Fibroblast of gingiva (primary cell): Measurements from ENCODE around the gene DYNC2LI1.

ENCODE experiments used
- DNase-seq: peaks from one replicate; pipeline ENCODE4 v3.0.0-alpha.2; 2011; ENCODE audit warnings: low read depth

Gene DYNC2LI1

GRCh38 chr2:43763091-43763490 lies 10.7 kb upstream of the DYNC2LI1 start:
- no peak for DNase-seq

GRCh38 chr2:43764086-43764705 lies 9.6 kb upstream of the DYNC2LI1 start:
- DNase-seq, result peak; percentile 63

- DNase-seq, result no peak
These were observed 7.8 kb upstream of the DYNC2LI1 start for GRCh38 chr2:43766006-43766405.

GRCh38 chr2:43774617-43775016 lies 778 bp downstream of the DYNC2LI1 start:
- no peak for DNase-seq

GRCh38 chr2:43776324-43776723 lies 2.5 kb downstream of the DYNC2LI1 start:
- DNase-seq, result no peak

GRCh38 chr2:43777306-43777926 lies 3.6 kb downstream of the DYNC2LI1 start:
- no peak for DNase-seq

GRCh38 chr2:43778233-43778632 lies 4.4 kb downstream of the DYNC2LI1 start:
- no peak for DNase-seq

GRCh38 chr2:43787895-43788294 lies 14.1 kb downstream of the DYNC2LI1 start:
- no peak for DNase-seq

- DNase-seq, result no peak
These were observed 14.8 kb downstream of the DYNC2LI1 start for GRCh38 chr2:43788646-43789045.

- peak; percentile 54 for DNase-seq
These were observed 16.3 kb downstream of the DYNC2LI1 start for GRCh38 chr2:43790147-43790546.

- no peak for DNase-seq
These were observed 17.4 kb downstream of the DYNC2LI1 start for GRCh38 chr2:43791035-43791765.

GRCh38 chr2:43792653-43793052 lies 18.8 kb downstream of the DYNC2LI1 start:
- no peak for DNase-seq

- no peak for DNase-seq
These were observed 21.1 kb downstream of the DYNC2LI1 start for GRCh38 chr2:43794956-43795355.

GRCh38 chr2:43796206-43796605 lies 22.4 kb downstream of the DYNC2LI1 start:
- DNase-seq, result no peak

- no peak for DNase-seq
These were observed 24.5 kb downstream of the DYNC2LI1 start for GRCh38 chr2:43798300-43798699.

- no peak for DNase-seq
These were observed 27.1 kb downstream of the DYNC2LI1 start for GRCh38 chr2:43800894-43801293.

- no peak for DNase-seq
These were observed 28.3 kb downstream of the DYNC2LI1 start for GRCh38 chr2:43802135-43802534.

- DNase-seq, result peak; percentile 3
These were observed 29.3 kb downstream of the DYNC2LI1 start for GRCh38 chr2:43803113-43803512.

- DNase-seq, result no peak
These were observed 32.8 kb downstream of the DYNC2LI1 start for GRCh38 chr2:43806719-43807031.

- DNase-seq, result no peak
These were observed 36.6 kb downstream of the DYNC2LI1 start for GRCh38 chr2:43810452-43810851.

- DNase-seq, result no peak
These were observed 37.0 kb downstream of the DYNC2LI1 start for GRCh38 chr2:43810888-43811287.

GRCh38 chr2:43812006-43812405 lies 38.2 kb downstream of the DYNC2LI1 start:
- DNase-seq, result no peak

GRCh38 chr2:43812947-43813346 lies 39.1 kb downstream of the DYNC2LI1 start:
- DNase-seq, result no peak

- no peak for DNase-seq
These were observed 40.9 kb downstream of the DYNC2LI1 start for GRCh38 chr2:43814711-43815110.
